Measurements from ENCODE around the gene IFT81. TPM values are rescaled to one million over a fixed set of nuclear protein-coding genes. Genes with fewer than 3 reads are reported as not detected.

Gene IFT81
- total and polyA plus RNA-seq, 2 of the 13 experiments (the other 11 are each of a cell fraction or from before 2014, with no cell fraction given): 4.2 to 13.0 TPM

- TF ChIP-seq, protein P1, sequence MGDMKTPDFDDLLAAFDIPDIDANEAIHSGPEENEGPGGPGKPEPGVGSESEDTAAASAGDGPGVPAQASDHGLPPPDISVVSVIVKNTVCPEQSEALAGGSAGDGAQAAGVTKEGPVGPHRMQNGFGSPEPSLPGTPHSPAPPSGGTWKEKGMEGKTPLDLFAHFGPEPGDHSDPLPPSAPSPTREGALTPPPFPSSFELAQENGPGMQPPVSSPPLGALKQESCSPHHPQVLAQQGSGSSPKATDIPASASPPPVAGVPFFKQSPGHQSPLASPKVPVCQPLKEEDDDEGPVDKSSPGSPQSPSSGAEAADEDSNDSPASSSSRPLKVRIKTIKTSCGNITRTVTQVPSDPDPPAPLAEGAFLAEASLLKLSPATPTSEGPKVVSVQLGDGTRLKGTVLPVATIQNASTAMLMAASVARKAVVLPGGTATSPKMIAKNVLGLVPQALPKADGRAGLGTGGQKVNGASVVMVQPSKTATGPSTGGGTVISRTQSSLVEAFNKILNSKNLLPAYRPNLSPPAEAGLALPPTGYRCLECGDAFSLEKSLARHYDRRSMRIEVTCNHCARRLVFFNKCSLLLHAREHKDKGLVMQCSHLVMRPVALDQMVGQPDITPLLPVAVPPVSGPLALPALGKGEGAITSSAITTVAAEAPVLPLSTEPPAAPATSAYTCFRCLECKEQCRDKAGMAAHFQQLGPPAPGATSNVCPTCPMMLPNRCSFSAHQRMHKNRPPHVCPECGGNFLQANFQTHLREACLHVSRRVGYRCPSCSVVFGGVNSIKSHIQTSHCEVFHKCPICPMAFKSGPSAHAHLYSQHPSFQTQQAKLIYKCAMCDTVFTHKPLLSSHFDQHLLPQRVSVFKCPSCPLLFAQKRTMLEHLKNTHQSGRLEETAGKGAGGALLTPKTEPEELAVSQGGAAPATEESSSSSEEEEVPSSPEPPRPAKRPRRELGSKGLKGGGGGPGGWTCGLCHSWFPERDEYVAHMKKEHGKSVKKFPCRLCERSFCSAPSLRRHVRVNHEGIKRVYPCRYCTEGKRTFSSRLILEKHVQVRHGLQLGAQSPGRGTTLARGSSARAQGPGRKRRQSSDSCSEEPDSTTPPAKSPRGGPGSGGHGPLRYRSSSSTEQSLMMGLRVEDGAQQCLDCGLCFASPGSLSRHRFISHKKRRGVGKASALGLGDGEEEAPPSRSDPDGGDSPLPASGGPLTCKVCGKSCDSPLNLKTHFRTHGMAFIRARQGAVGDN (CRISPR knock-in tag; IDR thresholded peaks at IDR 0.05): peak; percentile 25; the same call in 1 of the 2 replicates
- 0 out of 2 replicates have a peak, but pooled peaks have one; percentile 16 for TF ChIP-seq IRF2 (CRISPR knock-in tag; IDR thresholded peaks at IDR 0.05)
- TF ChIP-seq GFI1 (CRISPR knock-in tag; IDR thresholded peaks at IDR 0.05; ENCODE audit: borderline replicate concordance): 0 out of 2 replicates have a peak, but pooled peaks have one; percentile 22
- no peak for TF ChIP-seq E2F1 (CRISPR knock-in tag; IDR thresholded peaks at IDR 0.05)
- TF ChIP-seq ZNF230 (CRISPR knock-in tag; IDR thresholded peaks at IDR 0.05): peak; percentile 71; the same call in 1 of the 2 replicates
- 0 out of 2 replicates have a peak, but pooled peaks have one; percentile 23 for TF ChIP-seq ZMYM2 (CRISPR knock-in tag; IDR thresholded peaks at IDR 0.05)
Observed at GRCh38 chr12:110090266-110091135, 33.7 kb upstream of the IFT81 start (continued).

Data from HepG2 (cell line).